ENCODE results near the gene HEG1.
A peak's percentile ranks its signal among the peaks of the same experiment; 100 is the strongest.

HEG1 gene

DNA sequence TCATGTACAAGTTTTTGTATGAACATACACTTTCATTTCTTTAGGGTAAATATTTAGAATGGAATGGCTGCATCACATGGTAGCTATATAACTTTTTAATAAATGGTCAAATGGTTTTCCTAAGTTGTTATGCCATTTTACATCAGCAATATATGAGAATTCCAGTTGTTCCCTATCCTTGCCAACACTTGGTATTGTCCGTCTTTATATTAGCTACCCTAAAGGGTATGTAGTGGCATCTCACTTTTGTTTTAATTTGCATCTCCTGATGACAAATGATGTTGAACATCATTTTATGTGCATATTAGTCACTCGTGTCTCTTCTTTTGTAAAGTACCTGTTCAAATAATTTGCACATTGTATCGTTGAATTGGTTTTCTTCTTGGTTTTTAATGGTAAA, 118.7 kb downstream of the HEG1 start:
- no peak for DNase-seq

DNA sequence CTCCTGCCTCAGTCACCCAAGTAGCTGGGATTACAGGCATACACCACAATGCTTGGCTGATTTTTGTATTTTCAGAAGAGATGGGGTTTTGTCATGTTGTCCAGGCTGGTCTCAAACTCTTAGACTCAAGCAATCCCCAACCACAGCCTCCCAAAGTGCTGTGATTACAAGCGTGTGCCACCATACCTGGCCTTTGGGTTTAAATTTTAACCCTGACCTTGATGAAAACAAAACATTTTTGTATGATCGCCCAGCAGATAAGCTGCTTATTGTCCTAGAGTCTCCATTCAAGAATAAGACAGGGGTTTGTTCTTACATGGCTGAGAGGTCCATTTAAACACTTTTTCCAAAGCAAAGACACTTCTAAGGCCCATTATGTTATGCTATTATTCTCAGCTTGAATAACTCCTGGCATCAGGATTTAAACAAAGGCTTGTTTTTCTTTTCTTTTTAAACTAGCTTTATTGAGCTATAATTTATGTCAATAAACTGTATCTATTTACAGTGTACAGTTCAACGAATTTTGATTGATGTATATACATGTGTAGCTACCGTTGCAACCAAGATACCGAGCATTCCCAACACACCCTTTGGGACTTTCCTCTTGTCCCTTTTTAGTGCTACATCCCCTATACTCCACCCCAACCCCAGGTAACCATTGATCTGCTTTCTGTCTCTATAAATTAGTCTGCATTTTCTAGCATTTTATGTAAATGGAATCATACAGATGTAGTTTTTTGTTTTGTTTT, 119.8 kb downstream of the HEG1 start:
- no peak for DNase-seq

DNA sequence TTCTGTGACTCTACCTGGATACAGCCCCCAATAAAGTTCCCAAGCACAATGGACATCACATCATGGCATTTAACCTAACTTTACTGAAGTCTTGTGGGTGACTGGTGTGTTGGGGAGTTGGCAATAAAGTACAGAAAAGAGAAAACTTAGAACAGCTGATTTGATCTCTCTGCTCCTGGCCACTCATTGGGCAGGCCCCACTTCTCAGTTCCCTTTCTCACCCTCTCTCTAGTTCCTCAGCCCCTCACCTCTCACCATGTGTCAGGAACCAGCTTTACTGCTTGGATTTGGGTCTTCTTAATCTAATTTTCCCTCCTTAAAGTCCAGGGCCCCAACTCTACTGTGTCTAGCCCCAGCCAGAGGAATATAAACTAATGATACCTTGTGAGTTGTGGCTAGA, 120.5 kb downstream of the HEG1 start:
- no peak for DNase-seq

DNA sequence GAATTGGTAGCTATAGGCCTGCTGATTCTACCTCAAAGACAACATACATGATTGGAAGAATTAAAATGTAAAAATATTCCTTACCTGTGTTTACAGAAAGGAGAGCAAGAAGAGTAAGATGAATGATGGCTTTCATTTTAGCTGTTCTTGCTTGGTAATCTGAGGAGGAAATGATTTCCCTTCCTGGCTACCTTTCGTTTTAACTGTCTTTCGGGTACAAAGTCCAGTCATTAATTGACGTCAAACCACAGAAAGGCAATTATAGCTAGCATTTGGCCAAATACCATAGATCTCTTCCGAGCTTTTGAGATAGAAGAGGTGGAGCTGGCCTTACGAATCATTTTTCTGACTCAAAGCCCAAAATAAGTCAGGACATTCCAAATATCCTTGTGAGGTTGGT, 121.2 kb downstream of the HEG1 start, which contains the start of gene MUC13:
Gene MUC13 (minus strand): TSS at position 175 of the 400 bp plus-strand sequence. CDS start 39 bp downstream, at position 136.
- DNase-seq: no peak

DNA sequence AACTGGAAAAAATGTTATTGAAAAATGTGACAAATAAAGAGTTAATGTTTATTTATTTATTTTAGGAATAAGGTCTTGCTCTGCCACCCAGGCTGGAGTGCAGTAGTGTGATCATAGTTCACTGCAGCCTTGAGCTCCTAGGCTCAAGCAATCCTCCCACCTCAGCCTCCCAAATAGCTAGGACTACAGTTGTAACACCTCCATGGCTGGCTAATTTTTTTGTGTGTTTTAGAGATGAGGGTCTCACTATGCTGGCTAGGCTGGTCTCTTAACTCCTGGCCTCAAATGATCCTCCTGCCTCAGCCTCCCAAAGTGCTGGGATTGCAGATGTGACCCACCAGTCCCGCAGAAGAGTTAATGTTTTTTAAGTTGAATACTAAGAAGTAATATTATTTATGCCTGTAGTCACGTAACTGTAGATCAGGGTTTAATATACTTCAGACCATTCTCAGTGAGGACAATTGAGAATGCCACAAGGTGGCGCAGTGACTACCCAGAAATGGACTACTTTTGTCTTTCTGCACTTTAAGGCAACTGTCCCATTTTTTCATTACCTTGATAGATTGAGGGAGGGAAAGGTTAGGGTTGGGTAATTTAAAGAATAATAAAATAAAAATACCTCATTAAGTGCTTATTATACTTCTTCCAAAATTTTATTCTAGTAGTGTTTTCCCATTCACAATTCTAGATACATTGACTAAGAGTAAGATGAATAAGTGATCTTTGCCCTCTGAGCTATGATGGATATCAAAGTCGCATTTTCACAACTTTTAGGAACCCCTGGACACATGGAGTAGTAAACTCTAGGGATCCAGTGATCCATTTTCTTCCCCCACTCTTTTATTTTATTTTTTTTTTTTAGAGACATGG, 127.2 kb downstream of the HEG1 start:
- peak; percentile 70 for DNase-seq

DNA sequence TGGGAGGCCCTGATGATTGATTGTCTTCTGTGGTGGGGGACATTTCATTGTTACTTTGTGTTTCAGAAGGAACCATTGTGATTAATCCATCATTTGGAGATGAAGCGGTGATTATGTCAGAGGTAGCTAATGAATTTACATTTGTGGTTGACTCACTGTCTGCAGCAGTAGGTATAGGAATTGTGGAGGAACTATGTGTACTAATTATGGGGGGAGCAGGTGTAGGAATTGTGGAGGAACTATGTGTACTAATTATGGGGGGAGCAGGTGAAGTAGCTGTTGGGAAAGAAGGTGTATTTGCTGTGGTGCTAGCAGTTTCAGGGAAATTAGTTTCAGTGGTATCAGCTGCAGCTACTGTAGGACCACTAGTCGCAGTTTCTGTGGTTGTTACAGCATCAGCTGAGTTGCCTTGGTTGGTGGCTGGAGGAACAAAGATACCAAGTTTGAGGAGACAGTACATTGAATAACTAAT, 128.2 kb downstream of the HEG1 start:
- DNase-seq: no peak

DNA sequence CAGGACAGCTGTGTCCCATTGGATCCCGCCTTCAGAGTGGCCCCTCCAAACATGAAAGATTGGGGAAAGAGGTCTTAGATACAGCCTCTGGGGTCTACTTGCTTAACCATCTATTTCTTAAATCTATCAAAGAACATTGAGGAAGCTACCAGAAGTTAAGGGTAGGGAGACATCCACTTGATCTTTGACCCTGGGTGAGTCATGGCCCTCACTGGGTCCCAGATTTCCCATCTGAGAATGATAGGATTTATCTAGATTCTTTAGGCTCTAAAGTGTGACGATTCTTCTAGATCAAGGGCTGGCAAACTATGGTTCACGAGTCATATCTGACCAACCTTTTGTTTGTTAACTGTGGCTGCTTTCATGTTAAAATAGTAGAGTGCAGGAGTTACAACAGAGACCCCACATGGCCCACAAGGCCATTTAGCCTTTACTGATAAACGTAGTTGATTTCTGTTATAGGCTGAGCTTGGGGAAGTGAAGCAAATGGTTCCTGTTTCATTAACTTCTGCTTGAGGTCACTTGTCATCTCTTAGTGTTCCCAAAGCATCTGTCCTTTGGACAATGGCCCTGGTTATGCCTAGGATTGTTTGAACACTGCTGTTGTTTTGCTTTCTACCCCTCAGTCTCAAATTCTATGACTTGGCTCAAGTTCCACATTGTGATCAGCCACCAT, 129.2 kb downstream of the HEG1 start:
- DNase-seq: no peak

DNA sequence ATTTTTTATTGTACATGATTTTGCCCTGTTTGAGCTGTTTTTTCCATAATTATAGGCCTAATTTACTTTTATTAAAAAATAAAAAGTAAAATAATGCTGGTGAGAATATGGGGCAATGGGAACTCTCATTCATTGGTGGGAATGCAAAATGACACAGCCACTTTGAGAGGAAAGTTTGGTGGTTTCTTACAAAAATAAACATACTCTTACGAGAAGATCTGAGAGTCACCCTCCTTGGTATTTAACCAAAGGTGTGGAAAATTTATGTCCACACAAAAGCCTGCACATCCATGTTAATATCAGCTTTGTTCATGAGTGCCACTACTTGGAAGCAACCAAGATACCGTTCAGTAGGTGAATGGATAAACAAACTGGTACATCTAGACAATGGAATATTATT, 131.1 kb downstream of the HEG1 start:
- no peak for DNase-seq

DNA sequence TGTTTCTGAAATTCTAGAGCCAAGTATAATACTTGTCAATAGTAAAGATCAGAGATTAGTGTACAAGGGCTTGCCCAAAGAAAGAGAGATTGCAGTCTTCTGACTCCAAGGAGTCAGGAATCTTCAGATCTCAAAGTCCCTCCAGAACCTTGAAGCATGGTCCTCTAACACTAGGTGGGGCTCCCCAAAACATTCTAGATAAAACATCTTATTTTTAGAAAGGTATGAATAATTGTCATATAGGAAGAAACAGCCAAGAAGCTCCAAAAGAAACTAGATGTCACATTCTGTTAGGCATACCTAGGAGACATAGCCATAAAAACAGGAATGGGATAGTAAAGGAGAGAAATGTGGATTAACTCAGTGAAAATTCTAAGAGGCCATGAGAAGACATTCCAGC, 132.0 kb downstream of the HEG1 start:
- DNase-seq: no peak

DNA sequence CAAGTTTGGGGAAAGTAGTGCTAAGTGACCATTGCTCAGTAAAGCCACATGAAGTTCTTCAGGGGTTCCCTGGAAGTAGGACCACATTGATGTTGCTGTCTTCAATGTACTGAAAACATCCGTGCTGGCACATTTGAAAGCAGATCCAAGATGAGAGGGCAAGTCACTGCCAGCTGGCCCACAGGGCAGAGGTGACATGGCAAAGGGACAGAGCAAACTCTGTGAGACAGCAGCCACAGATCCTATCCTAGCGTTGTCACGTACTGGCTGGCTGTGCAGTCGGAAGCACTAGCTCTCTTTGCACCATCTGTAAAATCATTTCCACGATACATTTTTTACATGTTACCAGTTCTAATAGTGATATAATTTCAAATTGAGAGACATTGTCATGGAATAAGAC, 135.1 kb downstream of the HEG1 start:
- no peak for DNase-seq

DNA sequence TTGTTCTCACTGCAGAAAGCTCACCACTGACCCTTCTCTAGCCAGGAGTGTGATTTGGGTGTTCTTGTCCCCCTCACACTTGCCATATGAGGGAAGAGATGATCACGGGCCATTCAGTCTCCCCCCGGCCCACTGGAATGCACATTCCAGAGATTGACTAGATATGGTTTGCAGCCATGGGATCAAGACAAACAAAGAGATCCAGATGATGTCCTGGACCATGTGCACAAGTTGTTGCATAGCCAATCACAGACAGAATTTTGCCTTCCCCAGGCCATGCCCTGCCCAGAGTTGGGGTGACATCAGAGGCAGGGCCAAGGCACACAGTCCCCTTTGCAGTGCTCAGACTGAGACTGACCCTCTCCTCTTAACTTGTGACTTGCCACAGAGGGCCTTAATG, 136.0 kb downstream of the HEG1 start:
- DNase-seq: no peak

DNA sequence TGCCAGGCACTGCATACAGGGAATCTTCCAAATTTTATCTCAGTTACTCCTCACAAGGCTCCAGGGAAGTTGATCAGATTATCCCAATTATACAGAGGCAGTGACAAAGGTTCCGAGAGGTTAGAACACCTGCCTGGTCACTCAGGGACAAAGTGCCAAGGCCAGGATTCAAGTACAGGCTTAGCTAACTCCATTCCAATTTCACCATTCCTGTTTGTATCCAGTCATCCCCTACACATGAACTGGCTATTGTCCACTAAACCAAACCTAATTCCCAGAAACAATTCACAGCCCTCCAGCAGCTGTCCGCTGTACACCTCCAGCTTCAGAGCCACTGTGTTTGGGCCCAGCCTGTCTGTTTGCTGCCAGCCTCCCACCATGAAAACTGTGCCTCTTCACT, 137.3 kb downstream of the HEG1 start:
- no peak for DNase-seq

DNA sequence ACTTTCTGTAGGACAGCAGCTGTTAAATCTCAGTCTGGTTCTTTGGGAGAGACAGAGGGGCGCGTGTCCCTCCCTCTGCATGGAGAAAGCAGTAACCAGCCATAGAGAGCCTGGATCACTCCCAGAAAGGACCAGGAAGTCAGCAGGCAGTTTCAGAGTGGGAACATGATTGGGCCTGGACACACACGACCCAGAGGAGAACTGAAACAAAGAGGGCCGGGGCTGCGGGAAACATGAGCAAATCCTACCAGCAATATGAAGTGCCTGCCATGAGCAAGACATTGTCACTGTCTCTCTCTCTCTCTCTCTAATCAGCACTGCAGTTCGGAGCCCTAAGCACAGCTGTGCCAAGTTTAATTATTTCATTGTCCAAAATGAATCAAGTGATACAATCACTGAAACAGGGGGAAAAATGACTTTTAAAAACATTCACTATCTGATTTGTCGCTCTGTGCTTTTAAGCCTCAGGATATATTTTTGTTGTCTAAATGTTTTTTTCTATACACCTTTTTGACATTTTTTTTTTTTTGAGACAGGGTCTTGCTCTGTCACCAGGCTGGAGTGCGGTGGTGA, 138.9 kb downstream of the HEG1 start:
- no peak for DNase-seq

All from stimulated activated CD4-positive, alpha-beta T cell treated with anti-CD3 and anti-CD28 coated beads, Interleukin-15, amount 100 ng/mL, for 24 hours (primary cell).